ENCODE measurements around the gene FAM149B1.
"Not testable (repeated sequence)": the region's sequence is repeated elsewhere in the genome, so short reads cannot be mapped to it uniquely, and the experiment has no call there.

Gene FAM149B1

DNA sequence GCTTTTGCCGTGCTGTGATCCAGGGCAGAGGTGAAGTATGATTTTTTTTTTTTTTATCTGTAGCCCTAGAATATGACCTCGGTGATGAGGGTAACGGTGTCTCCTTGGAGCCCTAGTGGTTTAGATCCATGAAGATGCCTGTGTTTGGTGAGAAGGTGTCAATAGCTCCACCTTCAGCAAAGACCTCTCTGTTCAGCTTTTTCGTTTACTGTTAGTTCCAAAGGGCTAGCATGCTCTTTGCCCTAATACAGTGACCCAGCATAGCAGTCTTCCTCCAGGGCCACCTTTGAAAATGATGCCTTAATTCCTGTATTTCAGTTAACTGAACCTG, 85.3 kb downstream of the FAM149B1 start:
- Histone ChIP-seq H2BK15ac (replicated peaks; ENCODE audit: low read depth) (no peak overlapping the region), H3K79me2 (ENCODE audit: control insufficient read depth, insufficient read depth, low read length) (peaks cover 22% of the 10 kb centered on the region), H3K4me2 (ENCODE audit: low read length) (peak overlapping the region; percentile 56), H3K56ac (ENCODE audit: low read length) (peak overlapping the region; percentile 99), H3K36me3 (ENCODE audit: control insufficient read depth, insufficient read depth, low read length) (no peaks in the 10 kb centered on the region), H2AK5ac (ENCODE audit: low read length) (no peak overlapping the region), H3K27me3 (ENCODE audit: insufficient read depth, low read length, poor library complexity) (no peaks in the 10 kb centered on the region), H4K5ac (ENCODE audit: low read length) (no peak overlapping the region), H4K8ac (ENCODE audit: low read depth, low read length) (no peak overlapping the region), H2BK5ac (ENCODE audit: low read length) (no peak overlapping the region), H3K4me1 (ENCODE audit: control insufficient read depth, low read depth, low read length) (no peaks in the 10 kb centered on the region), H2BK120ac (ENCODE audit: low read depth, low read length) (no peak overlapping the region), H3K9ac (ENCODE audit: low read length) (peak overlapping the region; percentile 99), H3K27ac (ENCODE audit: low read depth, low read length) (no peak overlapping the region), H3K4ac (ENCODE audit: low read depth, low read length) (no peak overlapping the region), H3K4me3 (ENCODE audit: low read length) (peak overlapping the region; percentile 94), H3K23ac (ENCODE audit: low read length) (no peak overlapping the region), H3K18ac (ENCODE audit: low read length) (no peak overlapping the region), H3K79me1 (ENCODE audit: low read length) (peaks cover 12% of the 10 kb centered on the region)
- DNase-seq, result peak; percentile 56
- no CpG with 5 or more reads among the region's 4 CpGs for WGBS (ENCODE audit: extremely low coverage, insufficient coverage, low lambda C conversion rate)

DNA sequence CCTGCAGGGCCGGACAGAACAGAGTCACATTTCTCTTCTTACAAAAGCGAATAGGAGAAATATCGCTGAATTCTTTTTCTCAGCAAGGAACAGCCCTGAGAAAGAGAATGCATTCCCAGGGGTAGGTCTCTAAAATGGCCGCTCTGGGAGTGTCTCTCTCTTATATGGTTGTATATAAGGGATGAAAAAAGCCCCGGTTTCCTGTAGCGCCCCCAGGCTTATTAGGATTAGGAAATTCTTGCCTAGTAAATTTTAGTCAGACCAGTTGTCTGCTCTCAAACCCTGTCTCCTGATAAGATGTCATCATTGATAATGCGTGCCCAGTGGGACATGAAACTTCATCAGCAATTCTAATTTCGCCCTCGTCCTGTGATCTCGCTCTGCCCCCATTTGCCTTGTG, 90.7 kb downstream of the FAM149B1 start:
- not testable (repeated sequence) for H3K4me1 ChIP-seq (ENCODE audit: control insufficient read depth, low read depth, low read length); H3K23ac ChIP-seq (ENCODE audit: low read length); H3K27ac ChIP-seq (ENCODE audit: low read depth, low read length); H3K4me3 ChIP-seq (ENCODE audit: low read length); H3K4me2 ChIP-seq (ENCODE audit: low read length); H3K56ac ChIP-seq (ENCODE audit: low read length); H3K79me1 ChIP-seq (ENCODE audit: low read length); H3K79me2 ChIP-seq (ENCODE audit: control insufficient read depth, insufficient read depth, low read length); H2BK15ac ChIP-seq (replicated peaks; ENCODE audit: low read depth); H4K5ac ChIP-seq (ENCODE audit: low read length); H2AK5ac ChIP-seq (ENCODE audit: low read length); H3K27me3 ChIP-seq (ENCODE audit: insufficient read depth, low read length, poor library complexity); H3K4ac ChIP-seq (ENCODE audit: low read depth, low read length); H2BK5ac ChIP-seq (ENCODE audit: low read length); H3K36me3 ChIP-seq (ENCODE audit: control insufficient read depth, insufficient read depth, low read length); H3K9ac ChIP-seq (ENCODE audit: low read length); H3K18ac ChIP-seq (ENCODE audit: low read length); H4K8ac ChIP-seq (ENCODE audit: low read depth, low read length); H2BK120ac ChIP-seq (ENCODE audit: low read depth, low read length)
- WGBS (ENCODE audit: extremely low coverage, insufficient coverage, low lambda C conversion rate), result no CpG with 5 or more reads among the region's 10 CpGs
- DNase-seq, result peak; percentile 31

DNA sequence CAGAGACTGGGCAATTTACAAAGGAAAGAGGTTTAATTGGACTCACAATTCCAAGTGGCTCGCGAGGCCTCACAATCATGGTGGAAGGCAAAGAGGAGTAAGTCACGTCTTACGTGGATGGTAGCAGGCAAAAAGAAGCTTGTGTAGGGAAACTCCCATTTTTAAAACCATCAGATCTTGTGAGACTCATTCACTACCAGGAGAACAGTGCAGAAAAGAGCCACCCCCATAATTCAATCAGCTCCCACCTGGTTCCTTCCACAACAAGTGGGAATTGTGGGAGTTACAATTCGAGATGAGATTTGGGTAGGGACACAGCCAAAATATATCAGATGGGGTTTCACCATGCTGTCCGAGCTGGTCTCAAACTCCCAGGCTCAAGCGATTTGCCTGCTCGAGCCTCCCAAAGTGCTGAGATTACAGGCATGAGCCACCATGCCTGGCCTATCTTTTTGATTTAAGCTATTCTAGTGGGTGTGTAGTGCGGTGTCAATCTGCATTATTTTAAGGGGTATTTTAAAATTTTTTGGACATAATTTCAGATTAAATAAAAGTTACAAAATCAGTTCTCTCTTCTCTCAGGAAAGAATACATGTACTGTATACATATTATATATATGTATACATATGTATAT, 93.6 kb downstream of the FAM149B1 start:
- Histone ChIP-seq H3K4me2 (ENCODE audit: low read length) (no peak overlapping the region), H2BK5ac (ENCODE audit: low read length) (no peak overlapping the region), H3K9ac (ENCODE audit: low read length) (no peak overlapping the region), H3K27me3 (ENCODE audit: insufficient read depth, low read length, poor library complexity) (no peaks in the 10 kb centered on the region), H3K23ac (ENCODE audit: low read length) (no peak overlapping the region), H3K18ac (ENCODE audit: low read length) (no peak overlapping the region), H3K79me1 (ENCODE audit: low read length) (no peaks in the 10 kb centered on the region), H4K8ac (ENCODE audit: low read depth, low read length) (no peak overlapping the region), H4K5ac (ENCODE audit: low read length) (no peak overlapping the region), H3K4ac (ENCODE audit: low read depth, low read length) (no peak overlapping the region), H3K79me2 (ENCODE audit: control insufficient read depth, insufficient read depth, low read length) (no peaks in the 10 kb centered on the region), H3K27ac (ENCODE audit: low read depth, low read length) (no peak overlapping the region), H3K56ac (ENCODE audit: low read length) (no peak overlapping the region), H3K4me3 (ENCODE audit: low read length) (no peak overlapping the region), H2BK120ac (ENCODE audit: low read depth, low read length) (no peak overlapping the region), H2AK5ac (ENCODE audit: low read length) (no peak overlapping the region), H2BK15ac (replicated peaks; ENCODE audit: low read depth) (no peak overlapping the region), H3K36me3 (ENCODE audit: control insufficient read depth, insufficient read depth, low read length) (no peaks in the 10 kb centered on the region), H3K4me1 (ENCODE audit: control insufficient read depth, low read depth, low read length) (no peaks in the 10 kb centered on the region)
- WGBS (ENCODE audit: extremely low coverage, insufficient coverage, low lambda C conversion rate), result no CpG with 5 or more reads among the region's 9 CpGs
- DNase-seq, result no peak

DNA sequence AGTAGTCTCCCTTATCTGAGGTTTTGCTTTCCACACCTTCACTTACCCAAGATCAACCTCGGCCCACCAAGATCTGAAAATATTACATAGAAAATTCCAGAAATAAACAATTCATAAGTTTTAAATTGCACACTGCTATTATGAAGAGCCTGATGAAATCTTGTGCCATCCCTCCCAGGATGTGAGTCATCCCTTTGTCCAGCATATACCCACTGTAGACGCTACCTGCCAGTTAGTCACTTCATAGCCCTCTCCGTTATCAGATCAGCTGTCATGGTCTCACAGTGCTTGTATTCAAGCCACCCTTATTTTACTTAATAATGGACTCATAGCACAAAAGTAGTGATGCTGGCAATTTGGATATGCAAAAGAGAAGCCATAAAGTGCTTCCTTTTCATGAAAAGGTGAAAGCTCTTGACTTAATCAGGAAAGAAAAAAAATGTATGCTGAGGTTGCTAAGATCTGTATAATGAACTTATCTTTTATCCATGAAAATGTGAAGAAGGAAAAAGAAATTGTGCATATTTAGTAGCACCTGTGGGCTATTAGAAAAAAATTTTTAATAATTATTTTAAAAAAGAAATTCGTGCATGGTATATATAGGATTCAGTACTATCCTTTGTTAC, 94.3 kb downstream of the FAM149B1 start:
- no peak overlapping the region for H2BK5ac ChIP-seq (ENCODE audit: low read length)
- no peak overlapping the region for H3K23ac ChIP-seq (ENCODE audit: low read length)
- no peak overlapping the region for H2BK15ac ChIP-seq (replicated peaks; ENCODE audit: low read depth)
- H3K4me3 ChIP-seq (ENCODE audit: low read length), result no peak overlapping the region
- no peaks in the 10 kb centered on the region for H3K27me3 ChIP-seq (ENCODE audit: insufficient read depth, low read length, poor library complexity)
- H2BK120ac ChIP-seq (ENCODE audit: low read depth, low read length), result no peak overlapping the region
- H3K36me3 ChIP-seq (ENCODE audit: control insufficient read depth, insufficient read depth, low read length), result no peaks in the 10 kb centered on the region
- no peak overlapping the region for H3K4ac ChIP-seq (ENCODE audit: low read depth, low read length)
- 100% methylated on average over 1 of the region's 4 CpGs for WGBS (ENCODE audit: extremely low coverage, insufficient coverage, low lambda C conversion rate)
- no peaks in the 10 kb centered on the region for H3K79me1 ChIP-seq (ENCODE audit: low read length)
- H3K79me2 ChIP-seq (ENCODE audit: control insufficient read depth, insufficient read depth, low read length), result no peaks in the 10 kb centered on the region
- H3K27ac ChIP-seq (ENCODE audit: low read depth, low read length), result no peak overlapping the region
- H3K9ac ChIP-seq (ENCODE audit: low read length), result no peak overlapping the region
- no peak overlapping the region for H2AK5ac ChIP-seq (ENCODE audit: low read length)
- H3K56ac ChIP-seq (ENCODE audit: low read length), result no peak overlapping the region
- H3K4me1 ChIP-seq (ENCODE audit: control insufficient read depth, low read depth, low read length), result no peaks in the 10 kb centered on the region
- H4K5ac ChIP-seq (ENCODE audit: low read length), result no peak overlapping the region
- peak; percentile 13 for DNase-seq
- no peak overlapping the region for H3K4me2 ChIP-seq (ENCODE audit: low read length)
- no peak overlapping the region for H4K8ac ChIP-seq (ENCODE audit: low read depth, low read length)
- H3K18ac ChIP-seq (ENCODE audit: low read length), result no peak overlapping the region

DNA sequence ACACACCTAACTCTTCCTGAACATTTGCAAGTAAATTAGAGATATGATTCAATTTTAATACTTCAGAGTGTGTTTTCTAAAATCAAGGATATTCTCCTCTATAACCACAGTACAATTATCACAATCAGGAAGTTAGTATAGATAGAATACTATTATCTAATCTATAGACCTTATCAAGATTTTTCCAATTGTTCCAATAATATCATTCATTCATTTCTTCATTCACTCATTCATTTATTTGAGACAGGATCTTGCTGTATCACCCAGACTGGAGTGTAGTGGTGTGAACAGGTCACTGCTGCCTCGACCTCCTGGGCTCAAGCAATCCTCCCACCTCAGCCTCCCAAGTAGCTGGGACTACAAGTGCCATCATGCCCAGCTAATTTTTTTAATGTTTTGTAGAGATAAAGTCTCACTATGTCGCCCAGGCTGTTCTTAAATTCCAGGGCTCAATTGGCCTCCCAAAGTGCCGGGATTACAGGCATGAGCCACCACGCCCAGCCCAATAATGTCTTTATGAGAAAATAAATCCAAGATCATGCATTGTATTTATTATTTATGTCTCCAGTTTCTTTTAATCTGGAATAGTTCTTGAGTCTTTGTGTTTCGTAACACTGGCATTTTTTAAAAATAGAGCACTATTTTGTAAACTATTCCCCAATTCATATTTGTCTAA, 95.1 kb downstream of the FAM149B1 start:
- no peak overlapping the region for H2BK5ac ChIP-seq (ENCODE audit: low read length)
- H3K4me1 ChIP-seq (ENCODE audit: control insufficient read depth, low read depth, low read length), result no peaks in the 10 kb centered on the region
- H3K4me2 ChIP-seq (ENCODE audit: low read length), result no peak overlapping the region
- no peak overlapping the region for H3K4me3 ChIP-seq (ENCODE audit: low read length)
- no CpG with 5 or more reads among the region's 5 CpGs for WGBS (ENCODE audit: extremely low coverage, insufficient coverage, low lambda C conversion rate)
- no peak overlapping the region for H4K8ac ChIP-seq (ENCODE audit: low read depth, low read length)
- H3K36me3 ChIP-seq (ENCODE audit: control insufficient read depth, insufficient read depth, low read length), result no peaks in the 10 kb centered on the region
- no peak overlapping the region for H3K56ac ChIP-seq (ENCODE audit: low read length)
- no peak overlapping the region for H3K18ac ChIP-seq (ENCODE audit: low read length)
- H3K79me1 ChIP-seq (ENCODE audit: low read length), result no peaks in the 10 kb centered on the region
- no peak overlapping the region for H2BK15ac ChIP-seq (replicated peaks; ENCODE audit: low read depth)
- H3K27ac ChIP-seq (ENCODE audit: low read depth, low read length), result no peak overlapping the region
- H2BK120ac ChIP-seq (ENCODE audit: low read depth, low read length), result no peak overlapping the region
- no peaks in the 10 kb centered on the region for H3K79me2 ChIP-seq (ENCODE audit: control insufficient read depth, insufficient read depth, low read length)
- no peak overlapping the region for H3K23ac ChIP-seq (ENCODE audit: low read length)
- no peak overlapping the region for H4K5ac ChIP-seq (ENCODE audit: low read length)
- no peak overlapping the region for H2AK5ac ChIP-seq (ENCODE audit: low read length)
- no peaks in the 10 kb centered on the region for H3K27me3 ChIP-seq (ENCODE audit: insufficient read depth, low read length, poor library complexity)
- H3K9ac ChIP-seq (ENCODE audit: low read length), result no peak overlapping the region
- no peak for DNase-seq
- H3K4ac ChIP-seq (ENCODE audit: low read depth, low read length), result no peak overlapping the region

All from mesendoderm (in vitro differentiated cells).